Mammary epithelial cell (primary cell): ENCODE data around the gene GSC.

Experiments
- EZH2 ChIP-seq: IDR thresholded peaks from 2 replicates; pipeline ENCODE4 v1.6.1; 2012; ENCODE audit warnings: low read length, inconsistent platforms, borderline replicate concordance
- TF ChIP-seq, protein P1 (sequence below), 2 donors: IDR thresholded peaks in 1 of 2; conservative IDR thresholded peaks in 1 of 2; 2 replicates each; pipeline ENCODE4 v1.5.1; 2011 to 2012; ENCODE audit warnings: inconsistent platforms in 2 of 2, low read length in 2 of 2, mild to moderate bottlenecking in 2 of 2, control low read depth in 1 of 2, low read depth in 1 of 2; ENCODE audit not compliant: insufficient read depth in 1 of 2; ENCODE audit errors: extremely low read depth in 1 of 2

DNA sequence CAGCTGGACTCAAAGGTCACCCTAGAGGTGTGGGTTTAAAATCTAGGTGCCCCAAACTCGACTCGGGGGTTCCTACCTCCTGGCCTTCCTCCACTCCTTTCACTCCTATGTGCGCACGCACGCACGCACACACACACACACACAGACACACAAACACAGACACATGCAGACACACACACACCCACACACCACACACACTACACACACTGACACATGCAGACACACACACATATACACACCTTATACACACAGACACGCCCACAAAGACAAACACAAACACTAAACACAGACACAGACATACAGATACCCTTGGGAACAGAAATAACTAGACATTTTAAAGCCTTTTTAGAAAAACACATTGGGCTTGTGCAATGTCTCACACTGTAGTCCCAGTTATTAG lies 31.8 kb downstream of the GSC start:
- TF ChIP-seq, protein P1, sequence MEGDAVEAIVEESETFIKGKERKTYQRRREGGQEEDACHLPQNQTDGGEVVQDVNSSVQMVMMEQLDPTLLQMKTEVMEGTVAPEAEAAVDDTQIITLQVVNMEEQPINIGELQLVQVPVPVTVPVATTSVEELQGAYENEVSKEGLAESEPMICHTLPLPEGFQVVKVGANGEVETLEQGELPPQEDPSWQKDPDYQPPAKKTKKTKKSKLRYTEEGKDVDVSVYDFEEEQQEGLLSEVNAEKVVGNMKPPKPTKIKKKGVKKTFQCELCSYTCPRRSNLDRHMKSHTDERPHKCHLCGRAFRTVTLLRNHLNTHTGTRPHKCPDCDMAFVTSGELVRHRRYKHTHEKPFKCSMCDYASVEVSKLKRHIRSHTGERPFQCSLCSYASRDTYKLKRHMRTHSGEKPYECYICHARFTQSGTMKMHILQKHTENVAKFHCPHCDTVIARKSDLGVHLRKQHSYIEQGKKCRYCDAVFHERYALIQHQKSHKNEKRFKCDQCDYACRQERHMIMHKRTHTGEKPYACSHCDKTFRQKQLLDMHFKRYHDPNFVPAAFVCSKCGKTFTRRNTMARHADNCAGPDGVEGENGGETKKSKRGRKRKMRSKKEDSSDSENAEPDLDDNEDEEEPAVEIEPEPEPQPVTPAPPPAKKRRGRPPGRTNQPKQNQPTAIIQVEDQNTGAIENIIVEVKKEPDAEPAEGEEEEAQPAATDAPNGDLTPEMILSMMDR (conservative IDR thresholded peaks at IDR 0.05 in 1 of 2, IDR thresholded peaks at IDR 0.05 in 1 of 2; ENCODE audit: extremely low read depth in 1 of 2, insufficient read depth in 1 of 2, low read depth in 1 of 2, low read length in 2 of 2) = no peak
- no peak for TF ChIP-seq EZH2
